Measurements from ENCODE around the gene STAB2.
"Not testable (repeated sequence)": the region's sequence is repeated elsewhere in the genome, so short reads cannot be mapped to it uniquely, and the experiment has no call there.

Gene STAB2

DNA sequence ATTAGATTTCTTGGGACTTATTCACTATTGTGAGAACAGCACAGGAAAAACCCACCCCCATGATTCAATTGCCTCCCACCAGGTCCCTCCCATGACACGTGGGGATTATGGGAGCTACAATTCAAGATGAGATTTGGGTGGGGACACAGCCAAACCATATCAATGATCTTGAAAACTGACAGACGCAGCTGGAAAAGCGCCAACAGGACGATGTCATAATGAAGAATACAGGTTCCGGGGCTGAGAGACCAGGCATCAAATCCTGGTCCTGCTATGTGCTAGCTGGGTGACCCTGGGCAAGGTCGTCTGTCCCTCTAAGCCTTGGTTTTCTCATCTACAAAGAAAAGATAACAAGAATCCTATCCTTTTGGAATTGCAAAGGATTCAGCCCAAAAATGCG, 222.6 kb downstream of the STAB2 start:
- not testable (repeated sequence) for DNase-seq (ENCODE audit: low read depth)

DNA sequence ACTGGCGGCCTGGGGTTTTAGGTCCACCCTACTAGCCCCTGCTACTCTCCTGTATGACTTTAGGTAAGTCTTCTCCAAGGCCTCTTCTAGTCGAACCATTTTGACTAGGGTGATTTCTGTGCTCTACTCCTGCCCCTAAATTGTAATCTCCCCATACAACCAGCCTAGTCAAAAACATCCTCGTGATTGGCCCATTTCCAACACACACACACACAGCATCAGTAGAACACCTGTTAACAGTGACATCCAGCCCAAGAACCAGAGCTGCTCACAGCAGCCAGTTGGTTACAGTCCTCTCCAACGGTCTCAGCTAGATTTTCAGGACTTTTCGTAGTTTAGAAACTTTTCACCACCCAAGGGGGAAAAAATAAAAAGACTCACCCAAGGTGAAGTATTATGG, 223.0 kb downstream of the STAB2 start:
- DNase-seq (ENCODE audit: low read depth), result no peak

DNA sequence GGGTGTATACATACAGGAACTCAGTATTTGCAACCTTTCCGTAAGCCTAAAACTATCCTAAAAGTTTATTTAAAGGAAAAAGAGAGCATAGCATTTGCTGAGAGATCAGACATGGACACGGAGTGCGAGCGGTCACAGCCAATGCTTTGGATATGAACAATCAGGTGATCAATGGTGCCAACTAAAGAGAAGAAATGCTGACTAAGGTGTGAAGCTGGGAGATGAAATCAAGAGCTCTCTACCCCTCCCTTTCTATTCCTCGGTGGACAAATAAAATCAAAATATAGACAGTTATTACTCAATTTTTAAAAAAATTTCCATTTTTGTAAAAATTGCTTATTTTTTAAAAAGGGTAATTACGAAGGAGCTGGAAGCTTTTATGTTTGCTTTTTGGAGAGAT, 224.7 kb downstream of the STAB2 start:
- no peak for DNase-seq (ENCODE audit: low read depth)

DNA sequence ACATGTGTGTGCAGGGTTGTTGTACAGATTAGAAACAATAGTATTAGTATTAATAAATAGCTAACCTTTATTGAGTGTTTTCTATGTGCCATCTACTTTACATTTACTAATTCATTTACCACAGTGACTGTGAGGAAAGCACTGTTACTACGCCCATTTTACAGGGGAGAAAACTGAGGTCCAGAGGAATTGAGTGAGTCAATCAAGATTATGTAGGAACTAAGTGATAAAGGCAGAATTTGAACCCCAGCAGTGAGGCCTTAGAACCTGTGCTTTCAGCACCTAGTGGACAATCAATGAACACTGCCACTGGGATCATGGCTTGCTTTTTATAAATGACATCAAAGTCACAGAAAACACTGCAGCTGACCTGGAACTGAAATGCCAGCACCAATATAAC, 225.7 kb downstream of the STAB2 start:
- DNase-seq (ENCODE audit: low read depth), result no peak

DNA sequence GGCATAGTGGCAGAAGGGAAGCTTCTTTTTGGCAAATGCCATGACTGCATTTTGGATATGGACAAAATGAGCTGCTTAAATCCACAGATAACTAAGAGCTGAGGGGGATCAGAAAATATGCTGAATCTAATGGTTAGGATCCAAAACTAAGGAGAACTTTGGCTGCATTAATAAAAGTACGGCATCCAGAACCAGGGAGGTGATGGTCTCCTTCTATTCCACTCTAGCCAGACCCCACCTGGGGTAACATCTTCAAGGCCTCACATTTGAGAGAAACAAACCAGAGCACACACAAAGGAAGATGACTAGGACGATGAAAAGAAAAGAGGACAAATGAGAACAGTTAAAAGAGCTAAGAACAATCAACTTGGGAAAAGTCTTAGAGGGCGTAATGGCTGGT, 226.4 kb downstream of the STAB2 start:
- DNase-seq (ENCODE audit: low read depth), result no peak

DNA sequence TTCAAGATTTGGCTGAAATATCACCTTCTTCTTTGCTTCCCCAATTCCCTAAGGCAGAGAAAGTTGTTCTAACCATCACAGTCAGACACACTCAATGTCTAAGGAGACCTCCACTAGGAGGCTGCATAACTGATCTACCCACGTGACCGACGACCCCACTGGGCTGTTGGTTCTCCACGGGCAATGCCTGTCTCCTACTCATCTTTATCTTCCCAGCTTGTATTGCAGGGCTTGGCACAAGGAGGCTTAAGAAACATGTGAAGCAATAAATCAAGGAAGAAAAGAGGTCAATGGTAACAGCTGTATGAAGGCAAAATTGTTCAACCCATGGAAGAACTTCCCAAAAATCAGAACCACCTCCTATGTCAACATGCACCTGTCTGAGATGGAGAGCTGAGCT, 226.9 kb downstream of the STAB2 start:
- DNase-seq (ENCODE audit: low read depth), result no peak

DNA sequence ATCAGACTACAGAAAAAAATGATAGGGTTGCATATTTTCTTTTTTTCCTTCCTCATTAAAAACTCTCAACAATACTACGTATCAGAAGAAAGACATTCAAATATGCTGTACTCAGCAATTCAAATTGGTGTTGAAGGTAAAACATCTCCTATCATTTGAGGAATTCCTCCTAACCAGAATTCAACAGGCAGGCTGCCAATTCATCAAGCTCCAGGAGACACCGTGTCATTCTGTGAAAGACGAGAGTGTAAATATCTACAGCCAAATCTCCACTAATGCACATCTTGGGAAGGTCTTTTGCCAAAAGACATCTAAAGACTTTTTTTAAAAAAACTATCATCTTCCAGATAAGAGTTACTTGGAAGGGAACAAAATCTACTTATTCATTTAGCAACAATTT, 227.4 kb downstream of the STAB2 start:
- DNase-seq (ENCODE audit: low read depth), result no peak

All from activated T-helper 1 cell treated with Interleukin-2 at 50 U/mL for 16 hours (primary cell).